ENCODE results near the gene NUBP2.

NUBP2 gene

GRCh38 chr16:1782408-1783264 is at the start of gene NUBP2, which contains the start of gene SPSB3:
NUBP2 (plus strand) TSS chr16:1782960; CDS start chr16:1783021, 61 bp downstream.
SPSB3 (minus strand) TSS chr16:1782571; CDS start chr16:1781483, 1,088 bp downstream.
- peak; percentile 99 to 100 for DNase-seq

- DNase-seq: no peak
Measured at GRCh38 chr16:1734123-1734522, 48.6 kb upstream of the NUBP2 start.

GRCh38 chr16:1734816-1735215 is 47.9 kb upstream of the NUBP2 start:
- no peak for DNase-seq

GRCh38 chr16:1740234-1740633 is 42.5 kb upstream of the NUBP2 start:
- DNase-seq: no peak

GRCh38 chr16:1740781-1741490 is 41.8 kb upstream of the NUBP2 start:
- DNase-seq: no peak

GRCh38 chr16:1741553-1742165 is 41.1 kb upstream of the NUBP2 start:
- no peak for DNase-seq

GRCh38 chr16:1743376-1744337 is 39.1 kb upstream of the NUBP2 start:
- DNase-seq: no peak

- no peak for DNase-seq
Measured at GRCh38 chr16:1744338-1744840, 38.4 kb upstream of the NUBP2 start.

- no peak for DNase-seq
Measured at GRCh38 chr16:1745181-1745899, 37.4 kb upstream of the NUBP2 start.

GRCh38 chr16:1745900-1746692 is 36.7 kb upstream of the NUBP2 start:
- DNase-seq: no peak

GRCh38 chr16:1746693-1747195 is 36.0 kb upstream of the NUBP2 start:
- no peak for DNase-seq

- no peak for DNase-seq
Measured at GRCh38 chr16:1747934-1748333, 34.8 kb upstream of the NUBP2 start.

GRCh38 chr16:1749152-1750117 is 33.3 kb upstream of the NUBP2 start:
- no peak for DNase-seq

- DNase-seq: no peak
Measured at GRCh38 chr16:1751946-1752345, 30.8 kb upstream of the NUBP2 start.

GRCh38 chr16:1752853-1753252 is 29.9 kb upstream of the NUBP2 start:
- DNase-seq: no peak

- DNase-seq: no peak
Measured at GRCh38 chr16:1754204-1754603, 28.6 kb upstream of the NUBP2 start.

GRCh38 chr16:1757714-1758461 is 24.9 kb upstream of the NUBP2 start:
- DNase-seq: no peak

- DNase-seq: no peak
Measured at GRCh38 chr16:1758923-1759322, 23.8 kb upstream of the NUBP2 start.

All from NCI-H187 (cell line).